Panc1 (cell line): ENCODE results near the gene ZNF354C. TPM values are rescaled to one million over a fixed set of nuclear protein-coding genes. Genes with fewer than 3 reads are reported as not detected.

Source experiments
- ATAC-seq: fragments of 200-7000 bp; cut with Tn5 transposase; 2 replicates; pipeline ENCODE4 v1.9.1; 2020; ENCODE audit warnings: mild to moderate bottlenecking, moderate library complexity
- BruUV-seq: library from RNA; stranded (reverse); fragments of 400-500 nt; replicated peaks from 2 replicates; lab custom pipeline; 2021; lab: Mats Ljungman, UMichigan
- CTCF ChIA-PET: fragments of 300-600 bp; sonication (Branson Sonifier 250); formaldehyde crosslinking; loops from one replicate; lab custom pipeline; 2022; ENCODE audit warnings: antibody characterized with exemption; lab: Charles Lee
- POLR2A ChIA-PET: fragments of 300-600 bp; sonication (Branson Sonifier 250); formaldehyde crosslinking; loops from one replicate; lab custom pipeline; 2022; ENCODE audit warnings: antibody characterized with exemption; lab: Charles Lee
- DNase-seq: peaks from one replicate; pipeline ENCODE4 v3.0.0-alpha.2; 2010; ENCODE audit warnings: low read depth, low spot score
- H3K27ac ChIP-seq: 2 replicates; pipeline ENCODE4 v1.5.1; 2011; ENCODE audit warnings: mild to moderate bottlenecking, low read length, inconsistent platforms
- H3K27me3 ChIP-seq: fragments of 200-500 bp; sonication (Bioruptor generic); 2 replicates; pipeline ENCODE4 v1.6.0; 2014; ENCODE audit warnings: low read length, inconsistent platforms; ENCODE audit not compliant: control insufficient read depth, insufficient read depth
- H3K36me3 ChIP-seq: fragments of 200-500 bp; sonication (Bioruptor generic); 2 replicates; pipeline ENCODE4 v1.5.1; 2014; ENCODE audit warnings: inconsistent platforms, mild to moderate bottlenecking, low read length, moderate library complexity; ENCODE audit not compliant: control insufficient read depth, insufficient read depth
- H3K4me1 ChIP-seq: 2 replicates; pipeline ENCODE4 v1.5.1; 2011; ENCODE audit warnings: inconsistent platforms, mild to moderate bottlenecking, low read length, moderate library complexity; ENCODE audit not compliant: control insufficient read depth, insufficient read depth
- H3K4me3 ChIP-seq, 2 experiments: 2 replicates each; pipeline ENCODE4 v1.5.1; 2011 to 2012; ENCODE audit warnings: low read depth in 2 of 2, low read length in 2 of 2, mild to moderate bottlenecking in 2 of 2, inconsistent platforms in 1 of 2, moderate library complexity in 1 of 2
- H3K9me3 ChIP-seq: fragments of 200-500 bp; sonication (Bioruptor generic); 2 replicates; pipeline ENCODE4 v1.5.1; 2014; ENCODE audit warnings: low read depth, mild to moderate bottlenecking, inconsistent platforms, low read length, moderate library complexity; ENCODE audit not compliant: control insufficient read depth, insufficient read depth
- CTCF ChIP-seq: fragments of 450-650 bp; IDR thresholded peaks from 2 replicates; pipeline ENCODE4 v1.5.1; 2017; ENCODE audit warnings: mild to moderate bottlenecking
- POLR2AphosphoS5 ChIP-seq: IDR thresholded peaks from 2 replicates; pipeline ENCODE4 v1.6.1; 2012; ENCODE audit warnings: mild to moderate bottlenecking, low read depth, low read length, moderate library complexity
- REST ChIP-seq, 2 experiments: IDR thresholded peaks; 2 replicates each; pipeline ENCODE4 v1.6.1; 2011 to 2012; ENCODE audit warnings: low read depth in 2 of 2, control low read depth in 1 of 2, low read length in 1 of 2, mild to moderate bottlenecking in 1 of 2, moderate library complexity in 1 of 2; ENCODE audit not compliant: insufficient read depth in 1 of 2
- SIN3A ChIP-seq: IDR thresholded peaks from 2 replicates; pipeline ENCODE4 v1.6.1; 2012; ENCODE audit warnings: low read depth, mild to moderate bottlenecking, low read length, moderate library complexity, borderline replicate concordance; ENCODE audit not compliant: insufficient read depth
- TCF7L2 ChIP-seq: IDR thresholded peaks from 2 replicates; pipeline ENCODE4 v1.6.1; 2011; ENCODE audit warnings: mild to moderate bottlenecking, low read depth, low read length, inconsistent platforms
- in situ Hi-C: cut with HindIII; loops from 2 replicates; pipeline ENCODE4 v1.10.0; 2016; ENCODE audit warnings: low sequenced_read_pairs, low pct_unique_long_range_greater_than_20kb
- intact Hi-C: fragments of 100-400 bp; cut with micrococcal nuclease; formaldehyde crosslinking; loops from one replicate; pipeline ENCODE4 v1.10.0; 2022; ENCODE audit not compliant: unreplicated experiment
- total RNA-seq: library from RNA; stranded (reverse); gene quantifications from one replicate; pipeline ENCODE4 v1.2.1, GENCODE V29; 2021; ENCODE audit not compliant: unreplicated experiment

The ZNF354C gene
- total RNA-seq, 1 experiment from 2014 or later = 4.3 TPM

GRCh38 chr5:179113143-179113530 is 53.0 kb downstream of the ZNF354C start:
- CTCF ChIA-PET = no interaction called here
- no peaks in the 10 kb centered on the region for H3K36me3 ChIP-seq
- intact Hi-C loops = no loop called here

GRCh38 chr5:179113945-179114641 is 53.9 kb downstream of the ZNF354C start:
- Histone ChIP-seq H3K27me3 (no peaks in the 10 kb centered on the region), H3K4me1 (no peaks in the 10 kb centered on the region), H3K36me3 (no peaks in the 10 kb centered on the region), H3K4me3 (no peak overlapping the region), H3K27ac (no peak overlapping the region), H3K9me3 (no peaks in the 10 kb centered on the region)
- POLR2A ChIA-PET = no interaction called here
- DNase-seq (no peak), ATAC-seq (no peak)
- in situ Hi-C loops (no loop called here), intact Hi-C loops (no loop called here)
- TF ChIP-seq REST (IDR thresholded peaks at IDR 0.05; ENCODE audit: insufficient read depth in 1 of 2, low read depth in 2 of 2, low read length in 1 of 2) (no peak), SIN3A (no peak), CTCF (no peak), POLR2AphosphoS5 (no peak), TCF7L2 (no peak)
- BruUV-seq = no TSS peak
- CTCF ChIA-PET = no interaction called here

More at GRCh38 chr5:179113143-179113530, 53.0 kb downstream of the ZNF354C start:
- Histone ChIP-seq H3K27ac (no peak overlapping the region), H3K27me3 (no peaks in the 10 kb centered on the region), H3K4me1 (no peaks in the 10 kb centered on the region), H3K9me3 (no peaks in the 10 kb centered on the region), H3K4me3 (no peak overlapping the region)
- ATAC-seq (no peak), DNase-seq (no peak)
- POLR2A ChIA-PET = no interaction called here
- TF ChIP-seq CTCF = no peak
- in situ Hi-C loops = no loop called here
- BruUV-seq = no TSS peak
